ENCODE data around the gene S100A9.
"Not testable (repeated sequence)": the region's sequence is repeated elsewhere in the genome, so short reads cannot be mapped to it uniquely, and the experiment has no call there.

Gene S100A9

DNA sequence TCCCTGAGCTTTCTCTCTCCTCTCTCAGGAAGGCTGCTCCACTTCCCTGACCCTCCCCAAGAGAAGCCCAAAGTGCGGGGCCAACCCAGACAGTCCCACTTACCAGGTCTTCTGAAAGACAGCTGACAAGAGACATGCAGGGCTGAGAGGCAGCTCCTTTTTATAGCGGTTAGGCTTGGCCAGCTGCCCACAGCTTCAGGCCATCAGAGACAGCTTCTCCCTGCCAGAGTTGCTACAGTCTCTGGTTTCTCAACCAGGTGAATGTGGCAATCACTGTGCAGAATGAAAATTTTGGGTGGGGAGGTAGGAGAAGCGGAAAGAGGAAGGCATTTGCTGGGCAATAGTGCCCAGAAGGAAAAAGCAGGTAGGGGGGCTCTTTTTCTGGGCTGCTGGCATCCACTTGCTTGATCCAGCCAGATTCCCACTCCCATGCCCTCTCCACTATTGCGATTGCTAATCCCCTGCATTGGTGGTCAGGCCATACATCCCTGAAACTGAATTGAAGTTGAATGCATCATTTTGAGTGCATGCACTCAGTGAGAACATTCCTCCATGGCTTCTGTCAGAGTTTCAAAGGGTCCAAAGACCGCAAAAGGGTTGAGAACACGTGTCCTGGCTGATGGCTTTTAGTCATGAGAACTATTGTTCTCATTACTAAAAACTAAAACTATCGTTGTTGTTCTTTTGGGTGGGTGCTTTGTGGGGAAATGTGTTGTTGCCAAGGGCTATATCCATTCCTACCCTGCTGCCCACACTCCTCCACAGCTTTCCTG, 33.5 kb downstream of the S100A9 start, which contains the start of gene S100A8:
Gene S100A8 (minus strand): TSS at position 136 of the 773 bp plus-strand sequence. CDS start 538 bp downstream, outside the sequence.
- no peak for DNase-seq (ENCODE audit: low spot score)

DNA sequence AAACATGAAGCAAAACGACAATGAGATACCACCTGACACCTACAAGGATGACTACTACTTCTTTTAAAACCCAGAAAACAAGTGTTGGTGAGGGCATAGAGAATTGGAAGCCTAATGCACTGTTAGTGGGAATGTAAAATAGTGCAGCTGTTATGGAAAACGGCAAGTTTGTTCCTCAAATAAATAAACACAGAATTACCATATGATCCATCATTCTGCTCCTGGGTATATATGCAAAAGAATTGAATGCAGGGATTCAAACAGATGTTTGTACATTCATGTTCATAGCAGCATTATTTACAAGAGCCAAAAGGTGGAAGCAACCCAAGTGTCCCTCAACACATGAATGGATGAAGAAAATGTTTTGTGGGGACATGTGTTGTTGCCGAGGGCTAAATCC, 34.6 kb downstream of the S100A9 start:
- no peak for DNase-seq (ENCODE audit: low spot score)

DNA sequence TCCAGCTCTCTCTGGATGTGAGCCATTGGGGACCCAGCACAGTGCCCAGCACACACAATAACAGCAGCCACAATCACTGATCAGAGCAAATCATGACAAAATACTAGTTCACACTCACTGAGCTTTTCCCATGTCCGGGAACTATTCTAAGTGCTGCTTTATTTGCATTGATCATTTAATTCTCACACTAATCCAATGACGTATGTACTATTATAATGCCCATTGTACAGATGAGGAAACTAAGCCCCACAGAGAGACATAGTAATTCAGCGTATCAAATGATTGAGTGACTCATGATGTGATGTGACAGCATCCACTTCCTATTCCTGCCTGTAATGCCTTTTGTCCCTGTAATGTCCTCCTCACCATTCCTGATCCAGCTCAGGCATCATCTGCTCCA, 35.2 kb downstream of the S100A9 start:
- no peak for DNase-seq (ENCODE audit: low spot score)

DNA sequence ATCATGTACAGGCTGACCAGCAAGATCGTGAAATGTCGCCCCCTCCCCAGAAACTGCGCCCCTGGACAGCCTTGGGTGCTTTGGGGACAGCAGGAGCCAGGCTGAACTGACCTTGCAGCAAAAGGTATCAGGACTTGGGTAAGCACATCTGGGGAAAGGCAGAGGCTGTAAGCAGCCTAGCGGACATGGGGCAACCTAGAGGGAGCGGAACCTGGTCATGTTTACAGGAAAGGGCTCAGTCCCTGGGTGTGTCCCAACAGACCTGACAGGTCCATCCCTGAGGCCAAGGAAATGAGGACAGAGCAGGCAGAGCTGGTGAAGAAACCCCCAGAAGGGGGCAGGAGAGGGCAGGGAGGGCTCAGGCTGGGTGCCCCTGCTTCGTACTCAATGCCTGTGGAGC, 36.3 kb downstream of the S100A9 start:
- no peak for DNase-seq (ENCODE audit: low spot score)

DNA sequence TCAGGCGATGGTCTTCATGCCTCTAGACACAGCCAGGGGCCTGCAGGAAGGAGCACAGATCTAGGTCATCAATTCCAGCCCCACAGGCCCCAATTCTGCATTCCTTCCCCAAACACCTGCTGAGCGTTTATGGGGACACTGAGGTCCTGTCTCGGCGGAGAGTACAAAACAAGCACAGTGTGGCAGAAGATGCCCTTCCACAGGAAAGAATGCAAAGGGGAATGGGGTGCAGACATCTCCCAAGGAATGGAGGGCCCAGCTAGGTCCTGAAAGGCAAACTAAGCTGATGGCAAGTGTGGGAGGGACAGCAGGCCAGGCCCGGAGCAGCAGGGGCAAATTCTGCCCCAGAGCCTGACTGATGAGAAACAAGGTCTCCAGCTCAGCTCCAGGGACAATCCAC, 36.7 kb downstream of the S100A9 start:
- no peak for DNase-seq (ENCODE audit: low spot score)

DNA sequence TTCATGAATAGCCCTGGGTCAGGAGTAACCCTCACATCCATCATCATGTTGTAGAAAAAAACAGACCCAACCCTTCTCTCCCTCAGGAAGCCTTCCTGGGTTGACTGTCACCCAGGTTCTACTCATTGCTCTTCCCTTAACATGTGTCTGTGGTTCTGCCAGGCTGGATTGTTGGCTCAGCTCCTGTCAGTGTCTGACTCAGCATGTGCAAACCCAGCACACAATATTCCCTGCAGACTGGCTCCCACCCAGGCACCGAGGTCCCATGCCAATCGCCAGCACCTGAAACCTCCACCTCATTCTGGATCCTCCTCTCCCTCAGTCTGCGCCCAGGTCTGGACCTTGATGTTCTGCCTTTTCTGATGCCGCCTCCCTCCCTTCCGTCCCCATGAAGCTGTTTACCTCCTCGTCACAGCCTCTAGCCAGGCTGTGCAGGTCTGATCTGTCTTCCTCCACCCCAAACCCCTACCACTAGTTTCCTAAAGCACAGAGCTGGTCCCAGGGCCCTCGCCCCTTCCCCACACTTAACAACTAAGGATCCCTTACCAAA, 37.6 kb downstream of the S100A9 start:
- no peak for DNase-seq (ENCODE audit: low spot score)

DNA sequence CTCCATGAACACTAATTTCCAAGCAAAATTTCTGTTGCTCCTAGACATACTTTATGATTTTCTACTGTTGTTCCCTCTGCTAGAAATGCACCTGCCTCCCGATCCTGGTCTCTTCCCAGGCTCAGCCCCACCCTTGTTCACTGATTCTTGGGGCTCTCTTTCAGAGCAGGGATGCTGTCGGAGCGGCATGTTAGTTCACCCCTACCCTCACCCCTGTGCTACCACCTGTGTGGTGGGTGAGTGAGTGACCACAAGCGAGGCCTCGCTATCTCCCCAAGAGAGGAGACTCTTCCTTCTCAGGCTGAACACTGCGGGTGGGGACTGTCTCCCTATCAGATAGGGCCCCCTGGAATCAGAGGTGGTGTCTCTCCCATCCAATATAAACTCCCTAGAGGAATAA, 38.1 kb downstream of the S100A9 start:
- no peak for DNase-seq (ENCODE audit: low spot score)

DNA sequence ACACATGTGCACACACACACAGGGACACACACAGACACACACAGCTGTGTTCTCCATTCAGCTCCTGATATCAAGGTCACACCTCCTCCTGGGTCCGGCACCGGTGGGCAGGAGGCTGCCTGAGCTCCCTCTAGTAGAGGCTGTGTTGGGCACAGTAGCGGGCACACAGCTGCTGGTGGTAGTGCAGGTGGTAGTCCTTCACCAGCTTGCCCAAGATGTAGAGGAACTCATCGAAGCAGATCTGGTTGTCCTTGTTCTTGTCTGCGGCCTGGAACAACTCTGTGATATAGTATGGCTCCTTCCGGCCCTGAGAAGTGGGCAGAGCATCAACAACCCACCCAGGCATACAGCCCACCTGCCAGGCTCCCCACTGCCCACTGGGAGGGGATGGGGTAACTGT, 38.8 kb downstream of the S100A9 start:
- no peak for DNase-seq (ENCODE audit: low spot score)

DNA sequence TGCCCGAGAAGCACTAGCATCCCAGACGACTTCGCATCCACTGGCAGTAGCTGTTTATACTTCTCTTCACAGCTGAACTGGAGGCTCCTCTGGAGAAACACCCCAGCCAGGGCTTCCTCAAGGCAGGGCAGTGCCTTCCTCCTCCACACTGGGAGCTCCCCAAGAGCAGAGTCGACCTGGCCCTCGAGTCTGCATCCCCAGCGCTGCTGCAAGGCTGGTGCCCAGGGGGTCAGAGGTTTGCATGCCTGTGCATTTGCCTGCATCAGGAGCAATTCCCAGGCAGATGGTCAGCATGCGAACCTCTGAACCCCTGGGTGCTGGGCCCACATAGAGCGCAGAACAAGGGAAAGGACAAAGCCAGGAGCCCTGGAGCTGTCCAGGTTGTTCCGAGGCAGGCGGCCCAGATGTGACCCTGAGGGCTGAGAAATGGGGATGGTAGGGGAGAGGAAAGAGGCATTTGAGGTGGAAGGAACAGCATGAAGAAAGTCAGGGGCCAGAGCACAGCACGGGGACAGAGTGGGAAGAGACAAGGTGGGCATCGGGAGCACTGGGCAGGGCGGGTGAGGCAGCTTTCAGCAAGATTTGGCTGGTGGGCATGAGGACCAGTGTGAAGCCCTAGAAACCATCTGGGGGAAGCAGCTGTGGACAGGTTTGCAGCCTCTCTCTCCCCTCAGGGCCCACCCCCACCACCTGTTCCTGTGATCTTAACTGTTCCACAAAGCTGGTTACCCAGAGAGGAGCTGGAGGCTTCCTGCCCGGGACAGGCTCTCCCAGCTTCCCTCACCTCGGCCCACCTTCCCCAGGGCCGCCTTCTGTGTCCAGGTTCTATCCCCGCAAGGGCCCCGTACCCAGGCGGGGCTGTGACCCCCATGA, 39.6 kb downstream of the S100A9 start:
- no peak for DNase-seq (ENCODE audit: low spot score)

DNA sequence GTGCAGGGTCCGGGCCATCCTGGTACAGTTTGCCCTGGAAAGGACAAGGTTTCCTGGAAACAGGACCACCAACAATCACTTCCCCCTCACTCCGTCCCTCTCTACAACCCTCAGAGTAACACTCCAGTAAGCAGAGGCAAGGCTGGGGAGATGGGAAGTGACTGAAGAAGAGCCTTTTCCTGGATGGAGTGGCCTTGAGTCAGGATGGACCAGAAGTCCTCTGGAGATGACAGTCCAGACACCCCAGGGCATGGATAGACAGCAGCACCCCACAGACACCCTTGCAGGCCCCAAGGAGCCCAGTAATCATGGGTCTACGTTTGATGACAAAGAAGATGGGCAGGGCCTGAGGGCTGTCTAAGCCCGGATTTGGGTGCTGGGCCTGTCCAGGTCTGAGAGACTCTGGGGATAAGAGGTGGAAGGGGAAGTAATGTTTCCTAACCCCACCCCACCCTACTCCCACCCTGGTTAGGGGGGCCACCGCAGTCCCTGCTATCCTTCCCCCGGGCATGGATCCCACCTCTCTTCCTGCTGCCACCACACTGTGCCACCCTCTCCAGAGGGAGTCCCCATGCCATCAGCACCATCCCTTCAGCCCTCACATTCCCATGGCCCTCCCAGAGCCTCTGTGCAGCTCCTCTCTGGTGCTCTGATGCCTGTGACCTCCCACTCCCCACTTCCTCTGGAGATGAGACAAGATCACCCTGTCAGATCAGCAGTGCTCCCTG, 40.4 kb downstream of the S100A9 start:
- no peak for DNase-seq (ENCODE audit: low spot score)

DNA sequence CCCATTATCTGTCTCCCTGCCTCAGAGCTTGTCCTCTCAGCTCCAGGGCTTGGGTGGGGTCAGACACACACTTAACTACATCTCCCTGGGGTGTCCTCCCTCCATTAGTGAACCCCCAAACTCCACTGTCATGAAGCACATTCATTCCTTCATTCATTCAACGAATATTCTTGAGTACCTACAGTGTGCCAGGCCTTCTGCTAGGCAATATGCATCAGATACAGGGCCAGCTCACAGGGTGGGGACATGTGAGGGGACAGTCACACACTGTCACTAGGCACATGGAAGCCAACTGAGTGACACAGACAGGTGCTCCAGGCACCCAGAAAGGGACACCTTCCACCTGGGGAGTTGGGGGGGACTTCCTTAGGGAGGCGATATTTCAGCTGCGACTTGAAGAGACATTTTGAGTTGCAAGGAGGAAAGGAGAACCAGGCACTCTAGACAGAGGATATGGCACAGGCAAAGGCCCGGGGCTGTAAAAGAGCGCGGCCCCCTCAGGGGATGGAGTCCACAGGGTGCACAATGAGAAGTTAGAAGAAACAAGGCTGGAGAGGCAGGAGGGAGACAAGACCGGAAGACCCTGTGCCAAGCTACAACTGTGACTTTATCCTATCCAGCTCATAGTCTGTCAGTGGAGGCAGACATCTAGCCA, 41.9 kb downstream of the S100A9 start:
- no peak for DNase-seq (ENCODE audit: low spot score)

DNA sequence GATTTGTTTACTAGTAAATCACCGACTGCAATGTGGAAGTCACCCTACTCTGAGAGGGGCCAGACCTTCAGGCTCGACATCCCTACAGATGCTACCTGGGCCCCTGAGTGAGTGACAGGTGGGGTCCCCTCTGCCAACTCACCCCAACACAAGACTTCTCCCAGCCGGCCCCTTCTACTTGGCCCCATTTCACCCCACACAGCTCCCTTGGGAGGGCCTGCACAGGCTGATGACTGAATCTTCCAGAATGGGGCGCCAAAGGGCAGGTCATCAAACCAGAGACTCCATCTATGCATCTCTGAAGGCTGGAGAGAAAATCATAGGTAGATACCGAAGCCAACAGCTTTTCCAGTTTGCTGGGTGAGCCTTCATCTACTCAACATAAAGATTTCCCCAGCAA, 42.6 kb downstream of the S100A9 start:
- no peak for DNase-seq (ENCODE audit: low spot score)

DNA sequence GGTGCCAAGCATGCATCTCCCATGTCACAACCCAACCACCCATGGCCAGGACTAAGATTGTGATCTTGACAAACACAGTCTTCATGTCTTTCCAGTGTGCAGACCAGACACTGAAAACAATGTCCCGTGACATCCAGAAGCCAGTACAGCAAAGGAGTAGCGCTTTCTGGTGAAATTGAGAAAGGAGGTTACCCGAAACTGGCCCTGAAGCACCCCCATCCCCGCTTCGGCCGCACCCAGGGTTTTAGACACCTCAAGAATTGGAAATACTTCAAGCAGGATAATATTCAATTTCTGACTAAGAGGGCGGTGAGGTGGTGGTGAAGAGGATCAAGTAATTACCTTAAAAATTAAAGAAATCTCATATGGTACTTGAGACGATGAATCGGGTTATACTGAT, 43.8 kb downstream of the S100A9 start:
- DNase-seq (ENCODE audit: low spot score): no peak

DNA sequence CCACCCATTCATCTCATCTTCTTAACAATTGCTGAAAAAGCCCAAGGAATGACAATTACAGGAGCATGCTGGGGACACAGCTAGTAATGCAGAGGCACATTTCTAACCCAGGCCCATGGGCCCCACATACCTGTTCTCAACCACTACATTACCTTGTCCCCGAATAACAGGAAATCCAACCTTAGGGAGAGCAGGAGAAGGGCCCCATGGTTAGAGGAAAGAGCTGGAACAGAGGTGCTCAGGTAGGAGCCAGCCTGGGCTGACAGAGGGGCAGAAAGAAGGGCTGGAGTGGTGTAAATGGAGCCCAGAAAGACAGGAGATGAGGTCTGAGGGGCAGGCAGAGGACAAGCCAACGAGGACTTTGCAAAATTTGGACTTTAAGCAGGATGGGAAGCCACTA, 44.6 kb downstream of the S100A9 start:
- DNase-seq (ENCODE audit: low spot score): no peak

DNA sequence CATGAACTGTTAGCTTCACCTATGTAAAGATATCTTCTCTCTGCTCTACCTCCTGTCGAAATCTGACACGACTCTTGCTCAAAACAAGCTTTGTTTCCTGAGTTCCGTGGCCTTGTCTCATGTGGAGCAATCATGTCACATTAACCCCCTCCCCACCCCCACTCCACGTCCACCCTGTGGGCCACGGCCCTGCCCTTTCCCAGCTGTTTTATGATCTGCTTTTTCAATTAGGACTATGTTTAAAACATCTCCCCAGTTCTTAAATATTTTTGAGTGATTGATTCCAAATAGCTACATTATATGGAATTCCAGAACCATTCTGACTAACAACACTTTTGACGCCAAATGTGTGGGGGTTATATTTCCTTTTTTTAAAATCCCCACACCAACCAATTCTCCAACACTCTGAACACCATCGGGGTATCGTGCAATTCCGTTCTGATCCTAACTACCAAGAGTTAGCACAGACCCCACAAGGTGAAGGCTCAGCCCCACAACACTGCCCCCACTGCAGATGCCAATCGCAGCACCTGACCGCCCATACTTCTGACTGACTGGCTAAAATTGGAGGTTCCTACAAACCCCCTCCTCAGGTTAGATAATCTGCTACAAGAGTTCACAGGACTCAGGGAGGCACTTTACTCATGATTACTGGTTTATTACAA, 45.9 kb downstream of the S100A9 start:
- no peak for DNase-seq (ENCODE audit: low spot score)

DNA sequence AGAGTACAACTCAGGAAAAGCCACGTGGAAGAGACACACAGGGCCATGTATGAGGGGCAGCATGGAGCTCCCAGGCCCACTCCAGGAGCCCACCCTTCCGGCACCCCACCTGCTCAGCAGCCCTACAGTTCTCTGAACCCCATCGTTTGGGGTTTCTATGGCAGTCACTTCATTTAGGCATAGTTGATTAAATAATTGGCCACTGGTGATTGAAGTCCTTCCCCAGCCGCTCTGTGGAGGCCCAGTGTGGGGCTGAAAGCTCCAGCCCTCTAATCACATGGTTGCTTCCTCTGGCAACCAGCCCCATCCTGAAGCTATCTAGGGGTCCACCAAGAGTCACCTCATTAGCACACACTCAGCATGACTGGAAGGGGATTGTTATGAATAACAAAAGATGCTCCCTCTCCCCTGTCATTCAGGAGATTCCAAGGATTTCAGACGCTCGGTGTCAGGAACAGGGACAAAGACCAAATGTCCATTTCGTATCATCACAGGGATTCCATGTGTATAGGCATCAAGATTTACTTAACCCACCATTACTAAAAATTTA, 46.5 kb downstream of the S100A9 start:
- DNase-seq (ENCODE audit: low spot score): no peak

DNA sequence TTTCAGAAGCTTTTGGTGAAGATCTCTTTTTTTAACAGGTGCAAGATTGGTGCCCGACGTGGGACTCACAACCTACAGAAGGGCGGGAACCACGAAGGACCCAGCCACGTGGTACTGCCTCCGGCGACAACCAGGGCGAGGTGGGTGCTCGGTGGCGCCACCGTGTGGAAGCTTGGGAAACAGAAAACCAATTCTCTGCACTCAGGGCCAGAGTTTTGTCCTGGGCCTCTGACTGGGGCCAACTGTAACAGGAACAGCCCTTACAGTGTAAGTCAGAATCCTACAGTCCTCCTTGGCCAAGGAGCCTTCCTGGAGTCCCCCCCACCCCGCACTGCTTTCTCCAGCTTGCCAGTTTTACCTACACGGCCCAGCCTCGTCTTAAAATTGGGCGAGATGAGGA, 47.1 kb downstream of the S100A9 start:
- DNase-seq (ENCODE audit: low spot score): peak; percentile 55

DNA sequence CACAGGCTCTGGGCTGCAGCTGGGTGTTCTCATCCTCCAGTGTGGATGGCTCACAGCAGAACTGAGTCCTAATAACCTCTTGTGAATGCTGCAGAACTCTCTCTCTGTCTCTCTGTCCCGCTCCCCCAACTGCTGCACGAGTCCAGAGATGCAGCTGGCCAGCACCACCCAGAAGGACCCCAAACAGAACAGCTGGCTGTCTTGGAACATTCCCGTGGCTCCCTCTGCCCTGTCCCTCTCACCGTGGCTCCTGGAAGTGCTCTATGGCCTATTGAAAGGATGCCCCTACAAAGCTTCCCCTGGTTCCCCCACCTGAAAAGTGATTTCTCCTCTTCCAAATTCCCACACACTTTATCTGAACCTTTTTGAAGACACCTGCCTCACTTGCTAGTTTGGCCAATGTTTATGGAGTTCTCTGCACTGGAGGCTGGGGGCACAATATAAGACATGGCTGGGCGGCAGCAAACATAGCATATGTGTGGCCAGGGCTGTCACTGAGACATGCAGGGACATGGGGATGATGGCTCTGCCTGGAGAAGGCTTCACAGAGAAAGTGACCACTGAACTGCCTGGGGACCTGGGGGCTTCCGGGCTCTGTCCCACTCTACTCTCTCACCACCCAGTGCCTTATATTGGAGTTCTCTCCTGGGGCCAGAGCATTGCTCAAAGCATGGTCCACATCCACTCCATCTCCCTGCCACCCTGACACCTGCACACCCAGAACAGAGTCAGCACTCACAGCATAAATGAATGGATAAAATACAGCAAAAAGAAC, 48.4 kb downstream of the S100A9 start:
- not testable (repeated sequence) for DNase-seq (ENCODE audit: low spot score)

DNA sequence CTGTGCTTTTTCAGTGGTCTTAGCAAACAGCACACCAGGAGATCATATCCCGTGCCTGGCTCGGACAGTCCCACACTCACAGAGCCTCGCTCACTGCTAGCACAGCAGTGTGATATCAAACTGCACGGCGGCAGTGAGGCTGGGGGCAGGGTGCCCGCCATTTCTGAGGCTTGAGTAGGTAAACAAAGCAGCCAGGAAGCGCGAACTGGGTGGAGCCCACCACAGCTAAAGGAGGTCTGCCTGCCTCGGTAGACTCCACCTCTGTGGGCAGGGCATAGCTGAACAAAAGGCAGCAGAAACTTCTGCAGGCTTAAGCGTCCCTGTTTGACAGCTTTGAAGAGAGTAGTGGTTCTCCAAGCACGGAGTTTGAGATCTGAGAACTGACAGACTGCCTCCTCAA, 49.6 kb downstream of the S100A9 start:
- not testable (repeated sequence) for DNase-seq (ENCODE audit: low spot score)
